ENCODE data around the gene AP5Z1. TPM values are rescaled to one million over a fixed set of nuclear protein-coding genes. Genes with fewer than 3 reads are reported as not detected.
A peak's percentile ranks its signal among the peaks of the same experiment; 100 is the strongest.

The AP5Z1 gene
- total RNA-seq, 1 donor: 35.5 TPM

GRCh38 chr7:4765776-4766490 lies 9.5 kb upstream of the AP5Z1 start:
- DNase-seq (ENCODE audit: low read depth): no peak
- peak; percentile 37 for TF ChIP-seq CTCF (IDR thresholded peaks at IDR 0.05; ENCODE audit: insufficient read depth, low read length)

GRCh38 chr7:4766666-4767519 lies 8.5 kb upstream of the AP5Z1 start:
- peak; percentile 16 for DNase-seq (ENCODE audit: low read depth)
- TF ChIP-seq CTCF (IDR thresholded peaks at IDR 0.05; ENCODE audit: insufficient read depth, low read length): no peak
- H3K4me3 ChIP-seq (ENCODE audit: low read depth, low read length): no peak overlapping the region

More at GRCh38 chr7:4765776-4766490, 9.5 kb upstream of the AP5Z1 start:
- no peak overlapping the region for H3K4me3 ChIP-seq (ENCODE audit: low read depth, low read length)

GRCh38 chr7:4768597-4769569 lies 6.5 kb upstream of the AP5Z1 start:
- no peak overlapping the region for H3K4me3 ChIP-seq (ENCODE audit: low read depth, low read length)
- no peak for DNase-seq (ENCODE audit: low read depth)
- no peak for TF ChIP-seq CTCF (IDR thresholded peaks at IDR 0.05; ENCODE audit: insufficient read depth, low read length)

- no peak for TF ChIP-seq CTCF (IDR thresholded peaks at IDR 0.05; ENCODE audit: insufficient read depth, low read length)
- no peak overlapping the region for H3K4me3 ChIP-seq (ENCODE audit: low read depth, low read length)
- DNase-seq (ENCODE audit: low read depth): no peak
Observed at GRCh38 chr7:4769761-4770160, 5.7 kb upstream of the AP5Z1 start.

- no peak for DNase-seq (ENCODE audit: low read depth)
- H3K4me3 ChIP-seq (ENCODE audit: low read depth, low read length): no peak overlapping the region
Observed at GRCh38 chr7:4770886-4771285, 4.5 kb upstream of the AP5Z1 start.

More at GRCh38 chr7:4770886-4771285, 4.5 kb upstream of the AP5Z1 start:
- TF ChIP-seq CTCF (IDR thresholded peaks at IDR 0.05; ENCODE audit: insufficient read depth, low read length): no peak
